Measurements from ENCODE around the gene TSPAN17.
A peak's percentile ranks its signal among the peaks of the same experiment; 100 is the strongest.
"Not testable (repeated sequence)": the region's sequence is repeated elsewhere in the genome, so short reads cannot be mapped to it uniquely, and the experiment has no call there.

Gene TSPAN17

GRCh38 chr5:176647030-176647842 lies at the start of gene TSPAN17:
Gene TSPAN17, plus strand, starts transcription at chr5:176647484. Its CDS starts 132 bp downstream, at chr5:176647616.
- DNase-seq: peak; percentile 96

DNA sequence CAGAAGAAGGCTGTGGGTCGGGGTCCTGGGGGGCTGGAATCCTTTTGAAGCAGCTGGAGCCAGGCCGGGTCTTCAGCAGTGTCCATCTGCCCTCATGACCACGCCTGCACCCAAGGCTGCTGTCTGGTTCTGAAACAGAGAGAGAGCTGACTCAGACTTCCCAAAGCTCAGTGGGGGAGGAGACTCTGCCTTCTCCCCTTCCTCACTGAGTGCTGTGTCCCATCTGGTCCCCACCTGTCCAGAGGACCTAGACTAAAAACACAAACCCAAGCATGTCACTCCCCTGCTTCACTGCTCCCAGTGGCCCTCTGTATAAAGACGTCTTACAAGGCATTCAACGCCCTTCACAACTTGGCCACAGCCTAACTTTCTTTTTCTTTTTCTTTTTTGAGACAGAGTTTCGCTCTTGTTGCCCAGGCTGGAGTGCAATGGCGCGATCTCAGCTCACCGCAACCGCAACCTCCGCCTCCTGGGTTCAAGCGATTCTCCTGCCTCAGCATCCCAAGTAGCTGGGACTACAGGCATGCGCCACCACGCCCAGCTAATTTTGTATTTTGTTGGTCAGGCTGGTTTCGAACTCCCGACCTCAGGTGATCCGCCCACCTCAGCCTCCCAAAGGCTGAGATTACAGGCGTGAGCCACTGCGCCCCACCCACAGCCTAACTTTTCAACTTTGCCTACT lies 47.4 kb upstream of the TSPAN17 start:
- not testable (repeated sequence) for DNase-seq

GRCh38 chr5:176601901-176602482 lies 45.3 kb upstream of the TSPAN17 start:
- no peak for DNase-seq

- DNase-seq: no peak
Measured at GRCh38 chr5:176603091-176603490, 44.2 kb upstream of the TSPAN17 start.

DNA sequence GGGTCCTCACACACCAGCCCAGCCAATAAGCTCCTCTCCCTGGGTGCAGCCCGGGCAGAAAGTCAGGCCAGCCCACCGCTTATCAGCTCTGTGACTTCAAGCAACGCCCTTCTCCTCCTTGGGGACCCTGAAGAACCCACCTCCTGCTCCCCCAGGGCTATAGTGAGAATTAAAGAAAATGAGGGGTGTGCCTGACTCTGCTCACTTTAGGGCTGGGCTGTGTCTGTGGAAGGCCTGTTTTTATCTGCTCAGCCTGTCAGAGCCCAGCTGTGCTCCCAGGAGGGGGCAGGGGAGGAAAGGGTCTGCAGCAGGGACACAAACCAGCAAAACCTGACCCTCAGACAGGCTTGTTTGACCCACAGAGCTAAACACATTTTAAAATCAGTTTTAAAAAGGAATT lies 41.3 kb upstream of the TSPAN17 start:
- no peak for DNase-seq

GRCh38 chr5:176606875-176607274 lies 40.4 kb upstream of the TSPAN17 start:
- DNase-seq: no peak

DNA sequence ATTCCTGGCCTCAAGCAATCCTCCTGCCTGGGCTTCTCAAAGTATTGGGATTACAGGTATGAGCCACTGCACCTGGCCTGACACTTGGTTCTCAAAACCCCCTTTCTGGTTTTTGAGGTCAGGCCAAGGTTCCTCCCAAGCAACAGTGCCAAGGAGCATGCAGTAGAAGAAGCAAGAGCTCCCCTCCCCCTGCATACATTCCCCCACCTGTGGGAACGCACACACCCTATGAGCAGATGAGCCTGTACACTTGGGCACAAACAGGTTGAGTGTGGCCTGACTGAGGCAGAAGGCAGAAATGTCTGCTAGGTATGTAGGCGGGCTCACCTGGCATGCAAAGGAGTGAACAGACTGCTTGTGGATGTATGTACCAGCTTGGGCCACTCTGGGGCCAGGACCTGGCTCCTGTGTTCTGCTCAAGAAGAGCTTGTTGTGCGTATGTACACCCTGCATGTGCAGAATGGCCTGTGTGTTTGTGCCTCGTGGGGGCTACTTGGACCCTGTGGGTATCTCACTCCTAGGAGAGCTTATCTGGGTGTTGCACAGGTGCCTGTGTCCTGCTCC lies 39.1 kb upstream of the TSPAN17 start:
- DNase-seq: no peak

- no peak for DNase-seq
Measured at GRCh38 chr5:176608937-176609723, 38.2 kb upstream of the TSPAN17 start.

DNA sequence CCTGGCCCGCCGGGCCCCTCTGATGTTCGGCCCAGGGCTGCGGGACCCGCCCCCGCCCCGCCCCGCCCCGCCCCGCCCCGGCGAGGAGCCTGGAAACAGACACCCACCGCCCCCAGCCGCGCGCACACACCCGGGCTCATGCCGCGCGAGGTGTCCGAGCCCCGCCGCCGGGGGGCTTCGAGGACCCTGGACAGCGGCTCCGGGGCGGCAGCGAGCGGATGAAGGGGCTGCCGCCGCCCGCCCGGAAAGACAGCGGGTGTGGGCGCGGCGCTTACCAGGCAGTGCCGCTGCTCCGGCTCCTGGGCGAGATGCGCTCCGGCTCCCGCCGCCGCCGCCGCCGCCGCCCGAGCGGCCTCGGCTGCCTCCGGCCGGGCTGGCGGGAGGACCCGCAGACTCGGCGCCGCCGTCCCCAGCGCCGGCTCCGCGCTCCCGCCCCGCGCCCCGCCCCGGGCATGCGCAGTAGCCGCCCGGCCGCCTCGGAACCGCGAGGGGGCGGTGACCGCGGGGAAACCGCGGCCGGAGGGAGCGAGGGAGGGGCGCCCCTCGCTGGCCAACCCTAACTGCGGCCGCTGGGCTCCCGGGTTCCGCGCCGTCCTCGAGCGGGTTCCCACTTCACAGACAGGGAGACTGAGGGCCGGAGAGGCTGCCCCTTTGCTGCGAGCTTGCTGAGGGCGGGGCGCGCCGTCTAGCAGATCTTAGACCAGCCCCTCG lies 37.4 kb upstream of the TSPAN17 start, which contains the start of gene GPRIN1:
TSS of gene GPRIN1 (minus strand) at position 433 of the 711 bp plus-strand sequence. CDS start 10,322 bp downstream, outside the sequence.
- peak; percentile 21 for DNase-seq

DNA sequence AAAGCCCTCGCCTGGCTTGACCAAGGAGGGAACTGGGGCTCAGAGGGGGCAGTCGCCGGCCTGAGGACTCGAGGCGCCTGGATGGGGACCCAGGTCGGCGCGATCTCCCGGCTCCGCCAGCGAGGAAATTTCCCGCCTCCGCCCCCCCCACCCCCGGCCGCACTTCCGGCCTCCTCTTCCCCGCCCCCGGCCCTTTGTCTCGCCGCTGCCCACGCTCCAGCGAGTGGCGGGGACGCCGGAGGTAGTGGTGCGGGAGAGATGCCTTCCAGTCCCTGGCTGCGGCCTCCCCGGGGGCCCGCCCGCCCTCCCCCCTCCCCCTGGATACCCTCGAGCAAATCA lies 36.9 kb upstream of the TSPAN17 start:
- DNase-seq: no peak

DNA sequence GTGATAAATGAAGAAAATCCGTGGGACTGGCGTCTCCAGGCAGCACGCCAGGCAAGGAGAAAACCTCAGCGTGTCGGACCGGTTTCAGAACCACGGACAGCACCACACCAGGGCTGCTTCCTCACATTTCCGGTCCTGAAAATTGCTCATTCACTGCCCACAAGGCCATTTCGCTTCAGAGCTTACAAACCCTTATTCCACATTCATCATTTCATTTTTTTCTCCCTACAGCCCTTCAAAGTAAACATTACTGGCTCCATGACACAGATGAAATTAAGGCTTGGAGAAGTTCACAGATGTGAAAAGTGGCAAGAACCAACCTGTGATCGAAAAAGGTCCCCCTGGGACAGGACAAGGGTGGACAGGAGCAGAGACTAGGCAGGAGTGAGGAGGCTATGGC lies 35.8 kb upstream of the TSPAN17 start:
- no peak for DNase-seq

GRCh38 chr5:176612008-176612407 lies 35.3 kb upstream of the TSPAN17 start:
- DNase-seq: no peak

DNA sequence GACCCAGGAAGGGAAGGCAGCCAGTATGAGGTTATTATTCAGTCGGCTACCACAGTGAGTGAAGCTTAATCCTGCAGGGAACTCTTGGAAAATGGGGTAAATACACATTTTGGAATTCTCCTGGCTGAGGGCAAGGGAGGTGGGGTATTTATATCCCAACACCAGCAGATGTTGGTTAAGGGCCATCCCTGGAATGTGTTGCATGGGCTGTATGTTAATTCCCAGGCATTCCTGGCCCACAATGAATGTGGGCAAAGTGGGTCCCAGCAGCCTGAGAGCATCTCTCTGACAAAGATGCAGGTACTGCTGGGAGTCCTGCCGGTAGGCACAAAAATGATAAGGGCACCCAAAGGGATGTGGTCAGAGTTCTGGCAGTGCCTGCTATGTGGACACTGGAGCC lies 34.4 kb upstream of the TSPAN17 start:
- DNase-seq: no peak

- DNase-seq: no peak
Measured at GRCh38 chr5:176614805-176615478, 32.3 kb upstream of the TSPAN17 start.

DNA sequence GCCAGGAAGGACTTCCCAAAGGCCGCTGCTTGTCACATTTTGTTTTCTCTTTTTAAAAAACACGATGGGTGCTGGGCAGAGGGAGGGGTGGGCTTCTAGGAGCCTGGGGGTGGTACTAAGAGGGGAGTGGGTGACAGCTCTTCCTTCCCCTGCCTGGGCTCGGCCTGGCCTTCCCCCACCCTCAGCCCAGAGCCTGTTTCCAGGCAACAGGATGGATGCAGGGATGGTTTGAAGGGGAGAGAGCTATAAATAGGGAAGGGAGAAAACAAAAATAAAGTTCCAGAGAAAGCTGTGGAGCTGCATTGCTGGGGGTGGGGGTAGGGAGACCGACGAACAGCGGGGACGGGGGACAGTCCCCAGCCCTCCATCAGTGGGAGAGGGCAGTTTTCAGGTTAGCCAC lies 30.8 kb upstream of the TSPAN17 start:
- DNase-seq: no peak

DNA sequence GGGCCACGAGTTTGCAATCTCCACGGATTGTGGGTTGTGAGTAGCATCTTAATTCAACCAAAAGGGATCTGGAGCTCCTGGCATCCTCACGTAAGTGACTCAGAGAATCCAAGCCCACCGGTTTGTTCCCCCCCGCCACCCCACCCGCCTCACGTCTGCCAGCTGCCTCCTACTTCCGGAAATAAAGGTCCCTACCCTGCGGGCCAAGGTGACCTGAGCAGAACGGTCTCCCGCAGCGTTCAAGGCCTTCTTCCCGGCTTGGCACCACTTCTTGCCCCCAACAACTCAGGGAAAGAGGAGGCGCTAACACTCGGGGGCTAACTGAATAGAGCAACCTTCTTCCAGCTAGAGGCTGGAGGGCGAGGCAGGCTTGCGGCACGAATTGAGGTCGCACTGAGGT lies 28.5 kb upstream of the TSPAN17 start:
- DNase-seq: no peak

GRCh38 chr5:176619203-176619568 lies 28.1 kb upstream of the TSPAN17 start:
- peak; percentile 58 for DNase-seq

DNA sequence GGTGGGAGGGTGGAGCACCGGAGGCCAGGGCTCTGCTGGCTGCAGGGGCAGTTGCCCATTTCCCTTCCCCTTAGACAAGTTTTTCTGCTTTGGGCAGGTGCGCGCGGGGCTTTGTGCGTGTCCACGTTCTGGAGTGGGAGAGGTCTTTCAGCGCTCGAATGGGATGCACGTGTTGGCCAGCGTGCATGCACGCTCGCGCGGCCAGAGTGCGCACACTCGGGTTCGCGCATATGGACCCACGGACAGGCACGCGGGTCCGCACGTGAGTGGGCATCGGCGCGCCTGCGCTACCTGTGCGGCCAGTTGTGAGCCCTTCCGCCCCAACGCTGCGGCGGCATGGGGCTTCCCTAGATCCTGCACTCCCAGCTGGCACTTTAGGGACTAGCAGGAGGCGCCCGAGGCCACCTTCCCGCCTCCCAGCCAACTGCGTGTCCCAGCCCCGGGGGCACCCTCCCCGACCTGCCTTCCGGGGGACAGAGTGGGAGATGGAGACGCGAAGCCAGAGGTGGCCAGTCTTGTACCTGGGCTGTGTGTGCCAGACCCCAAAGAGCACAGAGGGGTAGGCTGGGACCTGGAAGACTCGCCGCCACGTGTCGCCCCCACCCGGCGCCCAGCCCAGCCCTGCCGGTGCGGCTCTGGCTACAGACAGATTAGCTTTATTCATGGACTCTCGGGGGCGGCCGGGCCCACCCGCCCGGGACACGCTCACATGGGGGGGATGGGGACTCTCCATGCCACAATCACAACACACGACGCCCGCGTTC lies 27.5 kb upstream of the TSPAN17 start:
- no peak for DNase-seq

DNA sequence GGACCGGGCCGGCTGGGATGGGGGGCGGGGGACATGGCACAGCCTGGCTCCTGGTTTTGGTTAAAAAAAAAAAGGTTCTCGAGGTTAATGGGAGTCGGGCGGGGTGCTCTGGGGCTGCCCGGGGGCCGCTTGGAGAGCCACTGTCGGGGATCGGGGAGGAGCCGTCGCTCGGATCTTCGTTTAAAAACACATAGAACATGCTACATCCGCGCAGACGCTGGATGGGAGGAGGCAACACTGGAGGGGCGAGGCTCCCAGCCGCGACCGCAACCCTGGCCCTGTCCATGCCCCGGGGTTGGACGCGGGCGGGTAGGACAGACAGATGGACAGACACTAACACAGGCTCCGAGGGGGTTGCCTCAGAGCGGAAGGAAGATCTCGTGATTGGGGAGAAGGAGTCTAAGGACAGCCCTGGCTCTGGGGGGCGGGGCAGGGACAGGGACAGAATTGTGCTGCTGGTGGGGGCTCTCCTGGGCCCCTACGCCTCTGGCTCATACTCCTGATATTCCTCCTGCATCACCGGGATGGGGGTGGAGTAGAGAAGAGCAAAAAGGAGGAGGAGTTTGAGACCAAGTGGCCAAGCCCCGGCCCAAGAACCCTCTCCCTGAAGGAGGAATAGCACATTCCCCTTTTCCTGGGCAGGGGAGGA lies 26.8 kb upstream of the TSPAN17 start:
- DNase-seq: no peak

GRCh38 chr5:176621661-176622079 lies 25.6 kb upstream of the TSPAN17 start:
- no peak for DNase-seq

Measured in activated CD4-positive, alpha-beta T cell treated with anti-CD3 and anti-CD28 coated beads for 1 hour (primary cell).